Natural killer cell (primary cell): ENCODE data around the gene PKP3. TPM values are rescaled to one million over a fixed set of nuclear protein-coding genes. Genes with fewer than 3 reads are reported as not detected.
A peak's percentile ranks its signal among the peaks of the same experiment; 100 is the strongest.

Experiments used
- ATAC-seq, 3 donors: fragments of 150-1000 bp in 2 of 3; fragments of 200-7000 bp in 1 of 3; cut with Tn5 transposase; 1 replicate in 1 of 3; 2 replicates in 2 of 3; pipeline ENCODE4 v1.10.0; 2021; ENCODE audit warnings: mild to moderate bottlenecking in 2 of 3, moderate library complexity in 2 of 3
- DNase-seq, 2 donors: peaks; one replicate each; pipeline versions ENCODE4 v3.0.0 to v3.0.0-alpha.2; 2013 to 2021; ENCODE audit warnings: mixed read lengths in 1 of 2
- H3K27ac ChIP-seq: one replicate; pipeline ENCODE4 v1.5.1; 2013; ENCODE audit warnings: mild to moderate bottlenecking, low read length
- H3K27me3 ChIP-seq: one replicate; pipeline ENCODE4 v1.6.1; 2013; ENCODE audit warnings: low read length; ENCODE audit not compliant: control insufficient read depth, insufficient read depth
- H3K36me3 ChIP-seq: one replicate; pipeline ENCODE4 v1.6.1; 2013; ENCODE audit warnings: low read length; ENCODE audit not compliant: control insufficient read depth, insufficient read depth
- H3K4me1 ChIP-seq: one replicate; pipeline ENCODE4 v1.6.1; 2013; ENCODE audit warnings: low read length; ENCODE audit not compliant: control insufficient read depth, insufficient read depth
- H3K4me3 ChIP-seq: one replicate; pipeline ENCODE4 v1.5.1; 2013; ENCODE audit warnings: low read length
- H3K9me3 ChIP-seq: one replicate; pipeline ENCODE4 v1.6.1; 2013; ENCODE audit warnings: low read length; ENCODE audit not compliant: control insufficient read depth, insufficient read depth
- H3K27ac Mint-ChIP-seq, 2 donors: one replicate each; pipeline ENCODE4 v1.8.0; 2022; ENCODE audit warnings: mild to moderate bottlenecking in 2 of 2, mixed read lengths in 2 of 2, moderate library complexity in 1 of 2
- H3K27me3 Mint-ChIP-seq, 2 donors: one replicate each; pipeline ENCODE4 v1.8.0; 2022; ENCODE audit warnings: low read depth in 2 of 2, mixed read lengths in 2 of 2
- H3K36me3 Mint-ChIP-seq: one replicate; pipeline ENCODE4 v1.8.0; 2022; ENCODE audit warnings: mixed read lengths
- H3K4me1 Mint-ChIP-seq, 2 donors: one replicate each; pipeline ENCODE4 v1.8.0; 2022; ENCODE audit warnings: mixed read lengths in 2 of 2
- H3K4me3 Mint-ChIP-seq: one replicate; pipeline ENCODE4 v1.8.0; 2022; ENCODE audit warnings: mild to moderate bottlenecking, moderate library complexity, mixed read lengths
- H3K9me3 Mint-ChIP-seq, 2 donors: one replicate each; pipeline ENCODE4 v1.8.0; 2022; ENCODE audit warnings: mixed read lengths in 2 of 2
- CTCF ChIP-seq: fragments of 200-600 bp; IDR thresholded peaks from one replicate; pipeline ENCODE4 v1.8.0; 2022; ENCODE audit warnings: antibody characterized with exemption
- WGBS: methylation state at CpG from one replicate; pipeline ENCODE4 v1.1.7; 2013; ENCODE audit warnings: missing lambda C conversion rate; ENCODE audit not compliant: insufficient coverage; 5-methylcytosine and 5-hydroxymethylcytosine counted together
- intact Hi-C: fragments of 100-400 bp; cut with micrococcal nuclease; formaldehyde crosslinking; loops from one replicate; pipeline ENCODE4 v1.14.2; 2022
- total RNA-seq, 4 donors: library from RNA; stranded (reverse); fragments of 120-200 nt in 1 of 4; gene quantifications; one replicate each; pipeline versions ENCODE4 v1.2.3 to v1.2.4, GENCODE V29; 2013 to 2022

Gene PKP3
- total RNA-seq, 3 donors from 2014 or later (not counting 1 experiment from before 2014, with no cell fraction given), result 0.29 to 0.56 TPM; not detected in 1

GRCh38 chr11:353179-353873 is 40.7 kb upstream of the PKP3 start:
- no peaks in the 10 kb centered on the region for H3K36me3 Mint-ChIP-seq
- peaks cover 76% of the 10 kb centered on the region for H3K4me1 ChIP-seq

GRCh38 chr11:355581-356458 is 38.2 kb upstream of the PKP3 start:
- 7% methylated on average over 65 of the region's 76 CpGs for WGBS

More at GRCh38 chr11:353179-353873, 40.7 kb upstream of the PKP3 start:
- intact Hi-C loops, result no loop called here
- TF ChIP-seq CTCF, result no peak
- Histone ChIP-seq H3K27ac (no peak overlapping the region), H3K4me3 (no peak overlapping the region), H3K9me3 (no peaks in the 10 kb centered on the region), H3K36me3 (no peaks in the 10 kb centered on the region), H3K27me3 (no peaks in the 10 kb centered on the region)
- Mint-ChIP-seq H3K4me3 (peak overlapping the region; percentile 62), H3K27ac (peak overlapping the region; percentile 92 to 95), H3K4me1 (peaks cover 43 to 58% of the 10 kb centered on the region in 2 donors), H3K9me3 (no peaks in the 10 kb centered on the region), H3K27me3 (no peaks in the 10 kb centered on the region)
- 67% methylated on average over 16 of the region's 16 CpGs for whole genome bisulfite sequencing
- DNase-seq (no peak), ATAC-seq (no peak)

GRCh38 chr11:356610-357009 is 37.4 kb upstream of the PKP3 start:
- DNase-seq (no peak), ATAC-seq (no peak)
- H3K4me1 ChIP-seq, result peaks cover 66% of the 10 kb centered on the region
- Mint-ChIP-seq H3K27ac (no peak overlapping the region), H3K36me3 (no peaks in the 10 kb centered on the region), H3K4me1 (peaks cover 33 to 55% of the 10 kb centered on the region in 2 donors), H3K9me3 (no peaks in the 10 kb centered on the region), H3K27me3 (no peaks in the 10 kb centered on the region), H3K4me3 (no peak overlapping the region)
- WGBS, result 84% methylated on average over 6 of the region's 6 CpGs
- no peaks in the 10 kb centered on the region for H3K36me3 ChIP-seq
- no peak overlapping the region for H3K27ac ChIP-seq
- intact Hi-C loops, result loop anchor here (5.0 kb wide), 2 partner anchors 49 to 149 kb away; partner anchors contain the start of genes BET1L, IFITM2 and RIC8A
- no peaks in the 10 kb centered on the region for H3K9me3 ChIP-seq
- no peaks in the 10 kb centered on the region for H3K27me3 ChIP-seq
- no peak overlapping the region for H3K4me3 ChIP-seq
- TF ChIP-seq CTCF, result no peak

More at GRCh38 chr11:355581-356458, 38.2 kb upstream of the PKP3 start:
- ATAC-seq (peak; percentile 19 to 61 (median 58)), DNase-seq (peak; percentile 64 to 93)
- peaks cover 41 to 57% of the 10 kb centered on the region in 2 donors for H3K4me1 Mint-ChIP-seq
- no peaks in the 10 kb centered on the region for H3K9me3 ChIP-seq
- H3K4me3 Mint-ChIP-seq, result peak overlapping the region; percentile 57
- H3K36me3 Mint-ChIP-seq, result no peaks in the 10 kb centered on the region
- peak overlapping the region; percentile 83 for H3K27ac ChIP-seq
- peak overlapping the region; percentile 11 for H3K4me3 ChIP-seq
- H3K36me3 ChIP-seq, result no peaks in the 10 kb centered on the region
- no peaks in the 10 kb centered on the region for H3K9me3 Mint-ChIP-seq
- no peaks in the 10 kb centered on the region for H3K27me3 Mint-ChIP-seq
- H3K27me3 ChIP-seq, result no peaks in the 10 kb centered on the region
- peaks cover 74% of the 10 kb centered on the region for H3K4me1 ChIP-seq
- intact Hi-C loops, result loop anchor here (5.0 kb wide), 2 partner anchors 49 to 149 kb away; partner anchors contain the start of genes BET1L, IFITM2 and RIC8A
- peak overlapping the region; percentile 78 for H3K27ac Mint-ChIP-seq
- TF ChIP-seq CTCF, result no peak
